Upper lobe of right lung (tissue), 1 donor: ENCODE data around the gene LMAN1L. TPM values are rescaled to one million over a fixed set of nuclear protein-coding genes. Genes with fewer than 3 reads are reported as not detected.

Source experiments
- ATAC-seq: fragments of 200-7000 bp; cut with Tn5 transposase; one replicate; pipeline ENCODE4 v1.9.1; 2020; ENCODE audit warnings: mild to moderate bottlenecking, moderate library complexity
- DNase-seq: peaks from one replicate; pipeline ENCODE4 v3.0.0-alpha.2; 2020
- H3K27ac ChIP-seq: fragments of 200-600 bp; one replicate; pipeline ENCODE4 v1.8.0; 2022
- H3K27me3 ChIP-seq: fragments of 200-600 bp; one replicate; pipeline ENCODE4 v1.8.0; 2022; ENCODE audit warnings: mild to moderate bottlenecking
- H3K36me3 ChIP-seq: fragments of 200-600 bp; one replicate; pipeline ENCODE4 v1.8.0; 2022
- H3K4me1 ChIP-seq: fragments of 200-600 bp; one replicate; pipeline ENCODE4 v1.8.0; 2022
- H3K4me3 ChIP-seq: fragments of 200-600 bp; one replicate; pipeline ENCODE4 v1.8.0; 2022; ENCODE audit warnings: mild to moderate bottlenecking
- H3K9me3 ChIP-seq: fragments of 200-600 bp; one replicate; pipeline ENCODE4 v1.8.0; 2022
- CTCF ChIP-seq: fragments of 200-600 bp; IDR thresholded peaks from one replicate; pipeline ENCODE4 v1.8.0; 2022; ENCODE audit warnings: antibody characterized with exemption
- intact Hi-C: fragments of 100-400 bp; cut with DNase I; formaldehyde crosslinking; loops from one replicate; pipeline ENCODE4 v1.11.0; 2022
- long read RNA-seq: library from polyadenylated mRNA; unstranded; transcript quantifications from one replicate; pipeline ENCODE4 v2.0.0, GENCODE V29; 2021
- total RNA-seq: library from RNA; stranded (reverse); fragmentation: NEBNext Ultra II Directional; extraction: Animal tissue kit (Norgen Biotek cat#: 25700); gene quantifications from one replicate; pipeline ENCODE4 v1.2.1, GENCODE V29; 2021
- donor health status: DM: no; HTN: yes; CAD: no; lungs with severe emphysema.

The LMAN1L gene
- total RNA-seq, result not detected
- long read RNA-seq, result 0 reads

GRCh38 chr15:74812533-74812932 is at the start of gene LMAN1L:
Gene LMAN1L, plus strand, starts transcription at chr15:74812835. Its CDS starts 20 bp downstream, at chr15:74812855.
- intact Hi-C loops, result no loop called here
- ATAC-seq (no peak), DNase-seq (no peak)
- TF ChIP-seq CTCF, result no peak
- Histone ChIP-seq H3K4me3 (no peak within 1 kb of the TSS), H3K36me3 (no peaks in the 10 kb centered on the region), H3K4me1 (no peaks in the 10 kb centered on the region), H3K9me3 (no peaks in the 10 kb centered on the region), H3K27me3 (no peaks in the 10 kb centered on the region), H3K27ac (no peak within 1 kb of the TSS)

- intact Hi-C loops, result loop anchor here (10.0 kb wide), 1 partner anchor 379 kb away; no protein-coding TSS in a partner anchor
- Histone ChIP-seq H3K4me1 (peaks cover 6% of the 10 kb centered on the region), H3K9me3 (no peaks in the 10 kb centered on the region), H3K27ac (peak overlapping the region; percentile 42), H3K27me3 (no peaks in the 10 kb centered on the region), H3K4me3 (no peak overlapping the region), H3K36me3 (no peaks in the 10 kb centered on the region)
- peak; percentile 76 for ATAC-seq
- peak; percentile 74 for DNase-seq
- TF ChIP-seq CTCF, result no peak
Measured at GRCh38 chr15:74763416-74763815, 49.2 kb upstream of the LMAN1L start.

GRCh38 chr15:74767167-74768098 is 45.2 kb upstream of the LMAN1L start:
- ATAC-seq (no peak), DNase-seq (no peak)
- Histone ChIP-seq H3K9me3 (no peaks in the 10 kb centered on the region), H3K27me3 (no peaks in the 10 kb centered on the region), H3K4me1 (peaks cover 12% of the 10 kb centered on the region), H3K4me3 (no peak overlapping the region), H3K27ac (no peak overlapping the region), H3K36me3 (no peaks in the 10 kb centered on the region)
- TF ChIP-seq CTCF, result no peak
- intact Hi-C loops, result loop anchor here (5.0 to 10.0 kb wide), 2 partner anchors 130 to 383 kb away; no protein-coding TSS in a partner anchor

GRCh38 chr15:74768099-74768770 is 44.4 kb upstream of the LMAN1L start:
- DNase-seq (no peak), ATAC-seq (no peak)
- Histone ChIP-seq H3K27me3 (no peaks in the 10 kb centered on the region), H3K27ac (no peak overlapping the region), H3K4me1 (peaks cover 12% of the 10 kb centered on the region), H3K36me3 (no peaks in the 10 kb centered on the region), H3K4me3 (no peak overlapping the region), H3K9me3 (no peaks in the 10 kb centered on the region)
- no peak for TF ChIP-seq CTCF
- intact Hi-C loops, result loop anchor here (5.0 to 10.0 kb wide), 2 partner anchors 131 to 383 kb away; no protein-coding TSS in a partner anchor

GRCh38 chr15:74768771-74769342 is 43.8 kb upstream of the LMAN1L start:
- no peaks in the 10 kb centered on the region for H3K27me3 ChIP-seq
- no peaks in the 10 kb centered on the region for H3K36me3 ChIP-seq
- H3K9me3 ChIP-seq, result no peaks in the 10 kb centered on the region
- H3K4me3 ChIP-seq, result no peak overlapping the region
- H3K4me1 ChIP-seq, result peaks cover 12% of the 10 kb centered on the region
- TF ChIP-seq CTCF, result peak; percentile 80
- H3K27ac ChIP-seq, result no peak overlapping the region
- DNase-seq (peak; percentile 74), ATAC-seq (peak; percentile 84)
- intact Hi-C loops, result loop anchor here (5.0 to 10.0 kb wide), 2 partner anchors 132 to 384 kb away; no protein-coding TSS in a partner anchor
